ENCODE results near the gene PDCD6IP. TPM values are rescaled to one million over a fixed set of nuclear protein-coding genes. Genes with fewer than 3 reads are reported as not detected.

The PDCD6IP gene
- total and polyA plus RNA-seq, 2 donors = 74.3 to 250 TPM

DNA sequence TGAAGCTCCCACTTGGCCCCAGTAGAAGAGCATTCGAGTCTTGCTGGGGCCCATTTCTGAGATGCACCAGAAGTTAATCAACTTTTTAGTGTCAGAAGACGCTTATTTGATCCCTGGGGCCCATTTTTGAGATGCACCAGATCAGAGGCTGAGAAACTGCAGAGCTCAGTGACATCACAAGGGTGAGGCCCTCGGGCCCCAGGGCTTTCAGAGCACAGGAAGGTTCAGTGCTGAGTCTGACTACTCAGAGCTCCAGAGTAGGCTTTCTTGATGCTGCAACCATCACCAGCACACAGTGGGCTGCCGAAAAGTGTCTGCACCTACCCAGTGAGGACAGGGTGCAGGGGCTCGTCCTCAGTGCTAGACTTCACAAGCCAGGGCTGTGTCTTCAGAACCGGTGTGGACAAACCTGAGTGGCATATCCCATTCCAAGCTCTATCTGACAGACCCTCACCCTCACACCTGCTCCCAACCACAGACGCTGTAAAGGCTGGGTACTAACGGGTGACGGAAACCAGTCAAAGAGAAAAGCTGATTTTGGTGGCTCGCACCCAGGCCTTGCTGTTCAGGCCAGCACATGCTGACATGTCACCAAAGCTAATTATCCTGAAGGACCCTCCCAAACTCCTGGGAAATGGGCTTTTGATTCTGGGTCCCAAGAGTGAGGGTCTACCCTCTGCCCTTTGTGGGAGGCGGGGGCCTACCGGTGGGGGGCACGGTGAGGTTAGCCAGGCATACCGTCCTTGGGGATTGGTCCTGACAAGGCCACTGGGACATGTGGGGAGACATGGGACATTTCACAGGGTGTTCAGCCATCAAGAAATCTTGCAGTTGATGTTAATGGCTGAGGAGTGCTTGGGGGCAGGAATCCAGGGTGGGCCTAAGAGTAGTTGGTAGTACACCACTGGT is 83.0 kb downstream of the PDCD6IP start:
- no peak overlapping the region for H3K4me3 ChIP-seq (ENCODE audit: low read depth, low read length)
- H3K27ac ChIP-seq (ENCODE audit: low read depth) = no peak overlapping the region
- 88% methylated on average over 14 of the region's 14 CpGs for WGBS

DNA sequence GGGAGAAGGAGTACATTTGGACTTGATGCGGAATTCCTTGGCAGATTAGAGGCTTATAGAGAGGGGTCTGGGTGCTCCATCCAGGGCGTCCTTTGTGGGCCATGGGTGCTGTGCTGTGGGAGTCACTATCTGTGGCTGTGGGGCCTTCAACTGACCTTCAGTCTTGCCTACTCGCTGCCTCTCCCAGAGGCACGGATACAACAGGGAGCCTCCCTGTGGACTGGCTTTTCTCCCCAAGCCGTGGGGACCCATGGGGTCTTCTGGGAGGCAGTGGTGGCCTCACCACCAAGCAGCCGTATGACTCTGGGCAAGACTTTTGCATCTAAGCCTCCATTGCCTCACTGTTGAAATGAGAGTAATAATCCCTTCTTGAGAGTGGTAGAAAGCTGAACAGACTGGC is 83.9 kb downstream of the PDCD6IP start:
- no peak for DNase-seq (ENCODE audit: extremely low spot score)
- Histone ChIP-seq H3K36me3 (ENCODE audit: insufficient read depth) (no peaks in the 10 kb centered on the region), H3K4me1 (ENCODE audit: insufficient read depth) (no peaks in the 10 kb centered on the region), H3K27ac (ENCODE audit: low read depth) (no peak overlapping the region), H3K4me3 (ENCODE audit: low read depth, low read length) (no peak overlapping the region)
- 84% methylated on average over 6 of the region's 6 CpGs for WGBS

More for the DNA sequence above, 83.0 kb downstream of the PDCD6IP start:
- Histone ChIP-seq H3K36me3 (ENCODE audit: insufficient read depth) (no peaks in the 10 kb centered on the region), H3K4me1 (ENCODE audit: insufficient read depth) (no peaks in the 10 kb centered on the region)
- DNase-seq (ENCODE audit: extremely low spot score) = no peak

DNA sequence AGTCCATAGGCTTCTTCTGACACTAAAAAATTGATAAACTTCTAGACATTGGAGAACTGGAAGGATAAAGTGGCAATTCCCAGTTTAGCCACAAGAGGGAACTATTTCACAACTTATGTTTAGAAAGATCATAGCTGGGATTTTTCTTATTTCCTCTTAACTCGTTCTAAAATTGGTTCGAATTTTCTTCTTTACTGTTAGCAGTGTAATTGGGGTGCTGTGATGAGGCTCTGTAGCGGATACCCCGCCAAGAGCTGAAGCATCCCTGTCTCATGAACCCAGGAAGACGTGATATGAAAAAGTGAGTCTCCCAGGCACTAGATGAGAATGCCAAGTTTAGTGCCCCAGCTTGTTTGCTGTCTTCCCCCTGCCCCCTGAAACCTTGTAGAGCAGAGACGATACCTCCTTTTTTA is 85.1 kb downstream of the PDCD6IP start:
- H3K4me3 ChIP-seq (ENCODE audit: low read depth, low read length) = no peak overlapping the region
- DNase-seq (ENCODE audit: extremely low spot score) = no peak
- no peak overlapping the region for H3K27ac ChIP-seq (ENCODE audit: low read depth)
- H3K36me3 ChIP-seq (ENCODE audit: insufficient read depth) = no peaks in the 10 kb centered on the region
- 5% methylated on average over 6 of the region's 6 CpGs for WGBS
- H3K4me1 ChIP-seq (ENCODE audit: insufficient read depth) = no peaks in the 10 kb centered on the region

DNA sequence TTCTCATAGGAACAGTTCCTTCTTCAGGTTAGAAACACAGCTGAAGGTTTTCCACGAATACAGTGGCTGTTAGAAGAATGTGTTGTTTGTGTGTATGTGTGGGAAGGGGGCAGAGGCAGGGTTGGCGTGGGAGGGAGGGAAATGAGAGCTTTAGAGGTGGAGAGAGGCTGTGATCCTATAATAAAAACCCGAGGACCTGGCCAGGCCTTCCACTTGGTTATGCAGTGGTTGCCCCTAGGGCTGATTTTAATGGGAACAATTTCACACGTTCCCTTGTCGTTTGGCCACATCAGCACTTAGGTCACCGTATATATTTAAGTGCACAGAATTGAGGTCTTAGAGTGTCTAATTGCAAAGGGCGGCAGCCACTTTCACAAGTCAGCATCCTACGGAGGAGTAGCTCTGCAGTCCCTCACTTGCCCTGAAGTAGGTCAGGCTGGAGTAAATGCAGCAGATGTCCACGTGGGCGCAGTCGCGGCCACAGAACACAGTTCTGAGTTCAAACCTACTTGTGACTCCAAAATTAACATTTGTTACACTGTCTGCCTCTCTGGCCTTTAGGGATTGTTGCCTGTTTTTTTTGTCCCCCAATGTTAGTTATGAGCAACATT is 85.6 kb downstream of the PDCD6IP start:
- no peak overlapping the region for H3K27ac ChIP-seq (ENCODE audit: low read depth)
- WGBS = 42% methylated on average over 12 of the region's 12 CpGs
- DNase-seq (ENCODE audit: extremely low spot score) = no peak
- H3K4me3 ChIP-seq (ENCODE audit: low read depth, low read length) = no peak overlapping the region
- H3K4me1 ChIP-seq (ENCODE audit: insufficient read depth) = no peaks in the 10 kb centered on the region
- no peaks in the 10 kb centered on the region for H3K36me3 ChIP-seq (ENCODE audit: insufficient read depth)

DNA sequence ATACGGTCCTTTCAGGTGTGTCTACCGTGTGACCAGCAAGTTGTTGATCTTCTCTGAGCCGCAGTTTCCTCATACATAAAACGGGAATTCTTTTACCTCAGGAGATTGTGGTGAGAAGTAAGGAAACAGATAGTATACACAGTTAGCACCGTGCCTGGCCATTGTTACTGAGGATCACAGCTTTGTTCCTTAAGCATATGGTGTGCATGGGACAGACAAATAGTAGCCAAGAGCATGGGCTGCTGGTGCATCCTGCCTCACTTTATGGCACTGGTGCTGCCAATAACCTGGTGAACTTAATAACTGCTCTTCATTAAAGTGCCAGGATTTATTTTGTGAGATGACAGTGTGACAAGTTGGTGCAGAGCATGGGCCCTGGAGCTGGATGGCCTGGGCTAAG is 86.3 kb downstream of the PDCD6IP start:
- no peak for DNase-seq (ENCODE audit: extremely low spot score)
- 66% methylated on average over 5 of the region's 5 CpGs for WGBS
- no peak overlapping the region for H3K27ac ChIP-seq (ENCODE audit: low read depth)
- H3K36me3 ChIP-seq (ENCODE audit: insufficient read depth) = no peaks in the 10 kb centered on the region
- H3K4me3 ChIP-seq (ENCODE audit: low read depth, low read length) = no peak overlapping the region
- no peaks in the 10 kb centered on the region for H3K4me1 ChIP-seq (ENCODE audit: insufficient read depth)

DNA sequence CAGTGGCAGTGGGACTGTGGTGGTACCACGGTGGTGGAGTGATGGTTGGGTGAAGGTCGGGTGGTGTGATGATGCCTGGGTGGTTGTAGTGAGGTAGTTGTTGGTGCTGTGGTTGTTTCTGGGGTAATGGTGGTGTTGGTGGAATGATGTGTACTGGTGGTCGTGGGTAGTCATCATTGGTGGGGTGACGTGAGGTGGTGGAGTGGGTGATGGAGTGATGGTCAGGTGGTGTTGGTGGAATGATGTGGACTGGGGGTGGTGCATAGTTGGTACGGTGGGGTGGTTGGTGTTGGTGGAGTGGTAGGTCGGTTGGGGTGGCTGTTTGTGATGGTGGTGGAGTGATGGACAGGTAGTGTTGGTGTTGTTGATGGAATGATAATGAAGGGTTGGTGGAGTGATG is 87.1 kb downstream of the PDCD6IP start:
- Histone ChIP-seq H3K4me3 (ENCODE audit: low read depth, low read length) (no peak overlapping the region), H3K27ac (ENCODE audit: low read depth) (no peak overlapping the region), H3K36me3 (ENCODE audit: insufficient read depth) (no peaks in the 10 kb centered on the region), H3K4me1 (ENCODE audit: insufficient read depth) (no peaks in the 10 kb centered on the region)
- 95% methylated on average over 6 of the region's 6 CpGs for whole genome bisulfite sequencing
- no peak for DNase-seq (ENCODE audit: extremely low spot score)

DNA sequence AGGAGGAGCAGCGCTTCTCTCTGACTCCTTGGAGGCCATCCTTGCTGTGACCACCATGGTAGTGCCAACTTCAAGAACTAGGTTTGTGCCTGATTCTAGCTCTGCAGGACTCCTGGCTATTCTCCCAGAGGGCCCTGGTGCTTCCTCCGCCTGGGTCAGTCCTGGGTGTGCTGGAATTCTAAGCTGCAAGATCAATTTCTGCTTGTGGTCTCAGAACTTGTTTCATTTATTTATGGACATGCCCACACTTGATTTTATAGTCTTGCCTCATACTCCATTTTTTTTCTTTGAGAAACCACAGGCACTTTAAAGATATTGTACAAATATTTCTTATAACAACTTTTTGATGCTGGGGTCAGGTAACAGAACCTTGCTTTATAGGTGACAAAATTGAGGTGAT is 87.6 kb downstream of the PDCD6IP start:
- 88% methylated on average over 2 of the region's 2 CpGs for WGBS
- Histone ChIP-seq H3K36me3 (ENCODE audit: insufficient read depth) (no peaks in the 10 kb centered on the region), H3K27ac (ENCODE audit: low read depth) (no peak overlapping the region), H3K4me1 (ENCODE audit: insufficient read depth) (no peaks in the 10 kb centered on the region), H3K4me3 (ENCODE audit: low read depth, low read length) (no peak overlapping the region)
- no peak for DNase-seq (ENCODE audit: extremely low spot score)

DNA sequence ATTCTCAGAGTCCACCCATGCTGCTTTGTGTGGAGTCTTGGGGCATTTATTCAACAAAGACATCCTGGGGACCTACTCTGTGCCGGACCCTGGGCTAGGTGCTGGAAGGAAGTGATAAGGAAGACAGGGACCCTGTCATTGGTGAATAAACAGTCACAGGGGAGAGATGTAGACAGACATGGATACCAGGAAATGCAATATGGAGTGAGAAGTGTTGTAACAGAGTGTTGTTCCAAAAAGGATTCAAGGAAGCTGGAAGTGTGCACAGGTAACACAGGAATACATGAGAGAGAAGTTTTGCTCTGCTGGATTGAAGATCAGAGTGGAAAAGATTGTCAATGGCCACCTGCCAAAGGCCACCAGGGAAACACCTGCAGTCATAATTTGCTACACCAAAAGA is 89.0 kb downstream of the PDCD6IP start:
- H3K27ac ChIP-seq (ENCODE audit: low read depth) = no peak overlapping the region
- H3K4me3 ChIP-seq (ENCODE audit: low read depth, low read length) = no peak overlapping the region
- no peaks in the 10 kb centered on the region for H3K4me1 ChIP-seq (ENCODE audit: insufficient read depth)
- WGBS = 80% methylated on average over 1 of the region's 1 CpG
- no peaks in the 10 kb centered on the region for H3K36me3 ChIP-seq (ENCODE audit: insufficient read depth)
- no peak for DNase-seq (ENCODE audit: extremely low spot score)

DNA sequence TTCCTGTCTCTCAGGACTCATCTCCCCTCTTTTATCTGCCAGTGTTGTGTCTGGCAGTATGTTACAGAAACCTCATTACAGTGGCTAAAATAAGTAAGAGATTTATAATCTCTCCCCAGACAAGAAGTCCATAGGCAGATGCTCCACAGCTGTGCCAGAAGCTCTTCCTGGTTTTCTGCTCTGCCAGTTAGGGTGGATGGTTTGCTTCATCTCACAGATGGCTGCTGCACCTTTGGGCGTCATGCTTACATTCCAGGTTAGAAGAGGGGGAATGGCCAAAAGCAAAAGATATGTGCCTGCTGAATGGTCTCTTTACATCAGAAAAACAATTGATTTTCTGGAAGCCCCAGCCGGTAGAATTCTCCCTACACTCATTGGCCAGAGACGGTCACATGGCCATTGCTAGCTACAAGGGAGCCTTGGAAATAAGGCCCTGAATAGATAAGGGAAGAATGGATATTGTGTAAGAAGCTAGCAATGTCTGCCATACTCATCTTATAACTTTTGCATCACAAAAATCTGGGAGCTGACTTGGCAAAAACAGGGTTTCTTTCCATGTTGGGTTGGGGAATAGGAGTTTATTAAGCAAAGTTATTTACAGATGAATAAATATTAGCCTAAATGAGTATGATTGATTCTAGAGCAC is 91.1 kb downstream of the PDCD6IP start:
- WGBS = 73% methylated on average over 3 of the region's 3 CpGs
- H3K4me3 ChIP-seq (ENCODE audit: low read depth, low read length) = no peak overlapping the region
- no peak for DNase-seq (ENCODE audit: extremely low spot score)
- no peaks in the 10 kb centered on the region for H3K4me1 ChIP-seq (ENCODE audit: insufficient read depth)
- H3K27ac ChIP-seq (ENCODE audit: low read depth) = no peak overlapping the region
- H3K36me3 ChIP-seq (ENCODE audit: insufficient read depth) = no peaks in the 10 kb centered on the region

DNA sequence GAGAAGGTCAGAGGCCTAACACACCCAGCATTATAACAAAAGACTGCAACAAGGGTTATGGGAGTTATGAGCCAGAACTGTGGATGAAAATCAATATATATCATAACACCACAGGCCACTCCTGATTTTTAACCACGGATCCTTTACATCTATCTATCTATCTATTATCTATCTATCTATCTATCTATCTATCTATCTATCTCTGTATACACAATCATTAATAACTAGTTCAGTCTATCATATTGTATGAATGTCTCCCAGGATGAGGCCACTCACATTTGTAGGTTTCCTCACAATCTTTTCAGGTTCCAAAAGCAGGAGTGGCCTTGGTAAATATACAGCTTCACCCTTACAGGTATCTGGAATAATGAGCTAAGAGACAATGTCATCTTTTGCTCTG is 94.2 kb downstream of the PDCD6IP start:
- no peak overlapping the region for H3K27ac ChIP-seq (ENCODE audit: low read depth)
- H3K4me3 ChIP-seq (ENCODE audit: low read depth, low read length) = no peak overlapping the region
- H3K36me3 ChIP-seq (ENCODE audit: insufficient read depth) = no peaks in the 10 kb centered on the region
- no peak for DNase-seq (ENCODE audit: extremely low spot score)
- 92% methylated on average over 1 of the region's 1 CpG for WGBS
- no peaks in the 10 kb centered on the region for H3K4me1 ChIP-seq (ENCODE audit: insufficient read depth)

DNA sequence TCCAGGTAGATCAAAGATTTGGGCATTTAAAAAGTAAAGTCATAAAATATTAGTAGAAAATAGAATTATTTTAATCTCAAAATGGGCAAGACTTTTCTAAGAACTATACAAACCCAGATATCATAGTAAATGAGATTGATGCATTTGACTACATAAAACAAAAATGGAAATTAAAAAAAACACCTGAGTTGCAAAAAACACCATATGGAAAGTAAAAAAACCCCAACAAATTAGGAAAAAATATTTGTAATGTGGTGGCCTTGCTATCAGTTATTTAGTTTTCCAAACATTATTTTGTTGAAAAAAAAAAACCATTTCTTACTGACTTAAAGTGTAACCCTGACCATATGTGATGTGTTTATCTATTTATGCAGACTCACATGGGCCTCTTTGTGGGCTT is 97.2 kb downstream of the PDCD6IP start:
- Histone ChIP-seq H3K4me3 (ENCODE audit: low read depth, low read length) (no peak overlapping the region), H3K27ac (ENCODE audit: low read depth) (no peak overlapping the region), H3K4me1 (ENCODE audit: insufficient read depth) (no peaks in the 10 kb centered on the region), H3K36me3 (ENCODE audit: insufficient read depth) (no peaks in the 10 kb centered on the region)
- no peak for DNase-seq (ENCODE audit: extremely low spot score)

DNA sequence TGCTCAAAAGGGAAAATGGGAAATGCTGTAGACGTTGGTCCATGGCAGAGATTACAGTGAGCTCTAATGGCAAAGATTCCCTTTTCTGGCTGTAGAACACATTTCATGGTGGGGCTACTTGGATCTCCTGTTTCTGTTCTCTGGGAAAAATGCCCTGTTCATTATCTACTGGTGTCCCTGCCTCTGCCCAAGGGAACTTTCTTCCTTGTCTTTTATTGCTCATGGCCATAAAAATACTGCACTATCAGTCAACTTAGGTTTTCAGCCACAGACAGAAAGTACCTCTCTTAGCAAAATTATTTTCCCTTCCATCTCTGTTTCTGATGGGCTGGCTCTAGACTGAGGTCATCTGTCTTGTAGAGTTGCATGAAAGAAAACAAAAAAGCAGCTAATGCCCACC is 98.9 kb downstream of the PDCD6IP start:
- H3K4me1 ChIP-seq (ENCODE audit: insufficient read depth) = no peaks in the 10 kb centered on the region
- 62% methylated on average over 1 of the region's 1 CpG for WGBS
- H3K27ac ChIP-seq (ENCODE audit: low read depth) = no peak overlapping the region
- H3K4me3 ChIP-seq (ENCODE audit: low read depth, low read length) = no peak overlapping the region
- no peaks in the 10 kb centered on the region for H3K36me3 ChIP-seq (ENCODE audit: insufficient read depth)
- DNase-seq (ENCODE audit: extremely low spot score) = no peak

DNA sequence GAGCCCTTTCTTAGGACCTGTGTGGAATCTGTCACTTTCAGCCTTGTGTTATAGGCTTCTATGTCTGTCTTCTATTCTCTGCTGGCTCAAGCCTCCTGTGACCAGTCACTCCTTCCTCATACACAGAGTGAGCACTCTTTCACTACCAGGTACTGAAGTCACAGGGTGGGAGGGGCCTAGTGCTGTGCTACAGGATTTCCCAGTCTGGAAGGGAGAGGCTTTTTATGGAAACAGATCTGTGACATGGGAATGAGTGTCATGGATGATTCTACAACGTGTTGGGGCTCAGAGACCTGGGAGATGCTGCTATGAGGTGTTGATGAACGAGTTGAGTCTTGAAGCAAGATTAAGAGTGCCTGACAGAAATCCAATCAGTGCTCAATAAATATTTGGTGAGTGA is 100.5 kb downstream of the PDCD6IP start:
- no peak for DNase-seq (ENCODE audit: extremely low spot score)
- Histone ChIP-seq H3K27ac (ENCODE audit: low read depth) (no peak overlapping the region), H3K36me3 (ENCODE audit: insufficient read depth) (no peaks in the 10 kb centered on the region), H3K4me3 (ENCODE audit: low read depth, low read length) (no peak overlapping the region), H3K4me1 (ENCODE audit: insufficient read depth) (no peaks in the 10 kb centered on the region)
- 63% methylated on average over 2 of the region's 2 CpGs for WGBS

DNA sequence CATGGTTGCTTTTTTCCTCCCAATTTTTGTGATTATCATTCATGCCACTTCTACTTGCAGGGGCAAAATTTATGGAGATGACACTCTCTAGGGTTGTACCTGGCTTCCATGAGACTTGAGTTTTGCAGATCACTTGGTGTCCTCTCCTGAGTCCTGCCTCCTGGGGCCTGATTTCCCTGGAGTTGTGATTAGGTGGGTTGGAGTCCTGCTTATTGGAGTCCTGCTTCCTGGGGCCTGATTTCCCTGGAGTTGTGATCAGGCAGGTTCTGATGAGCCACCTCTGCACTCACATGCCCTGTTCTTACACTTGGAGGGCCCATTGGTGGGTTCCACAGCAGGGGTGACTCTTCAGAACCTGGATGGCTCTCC is 102.0 kb downstream of the PDCD6IP start:
- no peaks in the 10 kb centered on the region for H3K4me1 ChIP-seq (ENCODE audit: insufficient read depth)

More for the DNA sequence above, 102.0 kb downstream of the PDCD6IP start:
- no peak for DNase-seq (ENCODE audit: extremely low spot score)
- H3K4me3 ChIP-seq (ENCODE audit: low read depth, low read length) = no peak overlapping the region
- H3K27ac ChIP-seq (ENCODE audit: low read depth) = no peak overlapping the region
- H3K36me3 ChIP-seq (ENCODE audit: insufficient read depth) = no peaks in the 10 kb centered on the region

Data from urinary bladder (tissue), 4 donors.